Left ventricle myocardium inferior (tissue), 1 donor: ENCODE measurements around the gene DDRGK1. TPM values are rescaled to one million over a fixed set of nuclear protein-coding genes. Genes with fewer than 3 reads are reported as not detected.

ENCODE experiments used
- DNase-seq: peaks from one replicate; pipeline ENCODE4 v3.0.0-alpha.2; 2020
- H3K27ac ChIP-seq: fragments of 200-600 bp; replicated peaks from 2 replicates; pipeline ENCODE4 v1.8.0; 2021
- H3K27me3 ChIP-seq: fragments of 200-600 bp; 2 replicates; pipeline ENCODE4 v1.8.0; 2021; ENCODE audit warnings: low read depth
- H3K36me3 ChIP-seq: fragments of 200-600 bp; 2 replicates; pipeline ENCODE4 v1.8.0; 2021
- H3K4me1 ChIP-seq: fragments of 200-600 bp; 2 replicates; pipeline ENCODE4 v1.8.0; 2021
- H3K4me3 ChIP-seq: fragments of 200-600 bp; 2 replicates; pipeline ENCODE4 v1.8.0; 2021; ENCODE audit warnings: mild to moderate bottlenecking, moderate library complexity
- H3K9me3 ChIP-seq: fragments of 200-600 bp; replicated peaks from 2 replicates; pipeline ENCODE4 v1.8.0; 2021
- intact Hi-C: fragments of 100-400 bp; cut with micrococcal nuclease; formaldehyde crosslinking; loops from one replicate; pipeline ENCODE4 v1.11.0; 2022
- total RNA-seq: library from RNA; stranded (reverse); fragmentation: NEBNext Ultra II Directional; extraction: Animal tissue kit (Norgen Biotek cat#: 25700); gene quantifications from one replicate; pipeline ENCODE4 v1.2.1, GENCODE V29; 2021
- TF ChIP-seq, protein P1 (sequence below): fragments of 200-600 bp; IDR thresholded peaks from 2 replicates; pipeline ENCODE4 v1.8.0; 2021; ENCODE audit warnings: antibody characterized with exemption, mild to moderate bottlenecking, borderline replicate concordance
- donor health status: DM: no; HTN: yes; CAD: no; lungs with severe emphysema.

The DDRGK1 gene
- total RNA-seq, 1 donor from 2014 or later, result 30.0 TPM

DNA sequence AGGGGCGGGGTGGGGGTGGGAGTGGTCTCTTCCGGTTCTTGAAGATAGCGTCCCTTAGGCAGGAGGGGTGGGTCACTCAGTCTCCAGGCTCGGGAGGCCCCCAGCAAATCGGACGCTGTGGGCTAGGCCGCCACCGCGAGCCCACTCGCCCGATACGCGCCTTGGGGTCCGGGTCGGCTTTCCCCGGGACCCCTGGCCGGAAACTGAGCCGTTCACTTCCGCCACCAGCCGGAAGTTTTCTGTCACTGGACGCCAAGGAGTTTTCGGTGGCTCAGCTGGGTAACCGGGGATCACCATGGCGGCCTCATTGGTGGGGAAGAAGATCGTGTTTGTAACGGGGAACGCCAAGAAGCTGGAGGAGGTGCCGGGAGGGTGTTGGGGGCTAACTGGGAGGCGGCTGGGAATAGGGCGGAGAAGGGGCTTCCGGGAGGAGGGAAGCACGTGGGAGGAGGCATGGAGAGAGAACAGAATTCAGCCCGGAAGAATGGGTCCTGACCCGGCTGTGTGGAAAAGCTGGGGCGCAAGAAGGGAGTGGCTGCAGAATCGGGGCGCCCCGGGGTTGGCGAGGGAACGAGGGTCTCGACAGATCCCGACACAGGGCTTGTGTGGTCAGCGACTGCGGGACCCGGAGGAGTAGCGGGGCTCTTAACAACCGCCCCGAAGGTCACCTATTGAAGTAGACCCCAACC lies 4.9 kb upstream of the DDRGK1 start, which contains the start of gene ITPA:
ITPA (plus strand) TSS at position 242 of the 689 bp plus-strand sequence; CDS start at position 296, 54 bp downstream.
- Histone ChIP-seq H3K4me1 (peaks cover 28% of the 10 kb centered on the region), H3K36me3 (peaks cover 16% of the 10 kb centered on the region), H3K4me3 (peak within 1 kb of the TSS; percentile 80), H3K27ac (peak within 1 kb of the TSS; percentile 88), H3K27me3 (no peaks in the 10 kb centered on the region), H3K9me3 (no peaks in the 10 kb centered on the region)
- intact Hi-C loops, result no loop called here
- peak; percentile 40 for DNase-seq
- TF ChIP-seq, protein P1, sequence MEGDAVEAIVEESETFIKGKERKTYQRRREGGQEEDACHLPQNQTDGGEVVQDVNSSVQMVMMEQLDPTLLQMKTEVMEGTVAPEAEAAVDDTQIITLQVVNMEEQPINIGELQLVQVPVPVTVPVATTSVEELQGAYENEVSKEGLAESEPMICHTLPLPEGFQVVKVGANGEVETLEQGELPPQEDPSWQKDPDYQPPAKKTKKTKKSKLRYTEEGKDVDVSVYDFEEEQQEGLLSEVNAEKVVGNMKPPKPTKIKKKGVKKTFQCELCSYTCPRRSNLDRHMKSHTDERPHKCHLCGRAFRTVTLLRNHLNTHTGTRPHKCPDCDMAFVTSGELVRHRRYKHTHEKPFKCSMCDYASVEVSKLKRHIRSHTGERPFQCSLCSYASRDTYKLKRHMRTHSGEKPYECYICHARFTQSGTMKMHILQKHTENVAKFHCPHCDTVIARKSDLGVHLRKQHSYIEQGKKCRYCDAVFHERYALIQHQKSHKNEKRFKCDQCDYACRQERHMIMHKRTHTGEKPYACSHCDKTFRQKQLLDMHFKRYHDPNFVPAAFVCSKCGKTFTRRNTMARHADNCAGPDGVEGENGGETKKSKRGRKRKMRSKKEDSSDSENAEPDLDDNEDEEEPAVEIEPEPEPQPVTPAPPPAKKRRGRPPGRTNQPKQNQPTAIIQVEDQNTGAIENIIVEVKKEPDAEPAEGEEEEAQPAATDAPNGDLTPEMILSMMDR, result peak; percentile 11

DNA sequence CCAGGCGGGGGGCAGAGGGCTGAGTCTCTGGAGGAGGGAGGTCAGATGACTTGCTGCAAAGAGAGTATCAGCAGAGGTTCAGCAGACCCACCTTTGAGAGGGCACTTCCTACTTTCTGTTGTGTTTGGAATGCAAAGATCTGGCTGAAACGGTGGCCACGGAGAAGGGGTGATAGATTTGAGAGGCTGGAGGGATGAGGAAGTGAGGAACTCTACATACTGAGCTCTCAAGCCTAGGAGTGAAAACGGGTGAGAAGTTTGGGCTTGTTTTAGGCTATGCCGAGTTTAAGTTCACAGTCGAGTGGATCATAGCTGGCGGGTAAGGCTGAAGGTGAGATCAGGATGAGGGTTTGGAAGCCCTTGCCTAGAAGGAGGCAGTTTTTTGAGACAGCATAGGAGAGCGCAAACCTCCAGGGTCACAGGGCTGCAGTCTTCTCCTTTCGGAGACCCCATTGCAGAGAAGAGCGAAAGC lies 4.3 kb upstream of the DDRGK1 start:
- DNase-seq, result no peak
- peak overlapping the region; percentile 80 for H3K4me3 ChIP-seq
- H3K9me3 ChIP-seq, result no peaks in the 10 kb centered on the region
- TF ChIP-seq, protein P1, result no peak
- no peaks in the 10 kb centered on the region for H3K27me3 ChIP-seq
- peaks cover 33% of the 10 kb centered on the region for H3K4me1 ChIP-seq
- H3K27ac ChIP-seq, result peak overlapping the region; percentile 88
- intact Hi-C loops, result no loop called here
- peaks cover 10% of the 10 kb centered on the region for H3K36me3 ChIP-seq

- Histone ChIP-seq H3K9me3 (no peaks in the 10 kb centered on the region), H3K4me3 (peak overlapping the region; percentile 96), H3K36me3 (peaks cover 29% of the 10 kb centered on the region), H3K27ac (peak overlapping the region; percentile 96), H3K4me1 (peaks cover 21% of the 10 kb centered on the region), H3K27me3 (no peaks in the 10 kb centered on the region)
- TF ChIP-seq, protein P1, result no peak
- intact Hi-C loops, result no loop called here
- DNase-seq, result no peak
Observed at GRCh38 chr20:3203315-3204123, 963 bp downstream of the DDRGK1 start.

DNA sequence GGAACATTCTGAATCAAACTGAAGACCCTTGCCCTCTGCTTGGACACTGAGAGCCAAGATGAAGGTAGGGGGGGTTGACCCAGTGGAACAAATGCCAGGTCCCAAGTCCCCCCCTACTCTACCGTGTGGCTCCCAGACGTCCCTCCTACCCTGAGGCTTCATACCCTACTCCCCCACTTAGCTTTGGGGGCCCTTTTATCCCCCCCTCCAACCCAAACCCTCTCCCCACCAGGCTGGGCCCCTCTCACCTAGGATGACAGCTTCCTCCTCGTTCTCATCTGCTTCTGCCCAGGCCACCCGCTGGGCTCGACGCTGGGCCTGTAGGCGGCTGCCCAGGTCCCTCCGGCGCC lies 1.5 kb downstream of the DDRGK1 start:
- Histone ChIP-seq H3K36me3 (peaks cover 33% of the 10 kb centered on the region), H3K27ac (peak overlapping the region; percentile 96), H3K4me3 (peak overlapping the region; percentile 96), H3K4me1 (peaks cover 17% of the 10 kb centered on the region), H3K9me3 (no peaks in the 10 kb centered on the region), H3K27me3 (no peaks in the 10 kb centered on the region)
- DNase-seq, result no peak
- intact Hi-C loops, result no loop called here
- TF ChIP-seq, protein P1, result no peak

DNA sequence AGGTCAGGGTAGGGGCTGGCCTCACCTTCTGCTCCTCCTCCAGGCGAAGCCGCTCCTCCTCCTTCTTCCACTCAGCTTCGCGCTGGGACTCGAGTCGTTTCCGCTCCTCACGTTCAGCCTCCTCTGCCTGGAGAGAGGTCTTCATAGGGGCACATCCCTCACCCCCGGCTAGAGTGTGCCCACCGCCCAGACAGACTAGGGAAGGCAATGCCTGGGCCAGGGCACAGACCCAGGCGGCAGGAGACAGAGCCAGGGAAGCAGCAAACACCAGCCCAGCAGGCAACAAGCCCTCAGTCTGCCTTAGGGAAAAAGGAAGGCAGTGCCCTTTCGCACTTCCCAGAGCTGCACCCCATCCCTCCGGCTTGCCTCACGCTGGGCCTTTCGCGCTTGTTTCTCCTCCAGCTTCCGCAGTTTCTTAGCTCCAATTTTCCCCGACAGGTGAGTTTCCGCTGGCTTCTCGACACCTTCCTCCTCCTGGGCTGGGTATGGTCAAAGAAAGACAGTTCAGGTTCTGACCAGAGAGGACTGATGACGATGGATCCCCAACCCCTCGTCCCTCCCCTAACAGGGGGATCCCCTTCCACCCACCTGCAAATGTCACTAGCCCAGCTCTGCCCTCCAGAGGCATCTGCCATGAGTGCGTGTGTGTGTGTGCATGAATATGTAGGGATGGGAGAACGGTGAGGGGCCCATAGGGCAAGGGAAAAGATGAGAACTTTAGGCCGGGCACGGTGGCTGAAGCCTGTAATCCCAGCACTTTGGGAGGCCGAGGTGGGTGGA lies 4.3 kb downstream of the DDRGK1 start:
- Histone ChIP-seq H3K4me3 (no peak overlapping the region), H3K27me3 (no peaks in the 10 kb centered on the region), H3K27ac (no peak overlapping the region), H3K9me3 (no peaks in the 10 kb centered on the region), H3K36me3 (peaks cover 59% of the 10 kb centered on the region), H3K4me1 (peaks cover 17% of the 10 kb centered on the region)
- intact Hi-C loops, result no loop called here
- no peak for DNase-seq
- TF ChIP-seq, protein P1, result no peak
